Activated CD8-positive, alpha-beta memory T cell treated with anti-CD3 and anti-CD28 coated beads, Interleukin-2, amount 10 ng/mL, durations not matched to agents 7 days and 5 days (primary cell): ENCODE results near the gene RASA4. TPM values are rescaled to one million over a fixed set of nuclear protein-coding genes. Genes with fewer than 3 reads are reported as not detected.
A peak's percentile ranks its signal among the peaks of the same experiment; 100 is the strongest.
"Not testable (repeated sequence)": the region's sequence is repeated elsewhere in the genome, so short reads cannot be mapped to it uniquely, and the experiment has no call there.

ENCODE experiments used
- ATAC-seq: fragments of 150-1000 bp; cut with Tn5 transposase; one replicate; pipeline ENCODE4 v1.10.0; 2021; ENCODE audit warnings: moderate library complexity
- CTCF ChIA-PET: fragments of 350-600 bp; sonication (Branson Sonifier 250); formaldehyde crosslinking; loops from one replicate; lab custom pipeline; 2021; ENCODE audit warnings: antibody characterized with exemption; lab: Charles Lee
- DNase-seq: peaks from one replicate; pipeline ENCODE4 v3.0.0-alpha.2; 2020
- H3K27ac Mint-ChIP-seq: one replicate; pipeline ENCODE4 v1.8.0; 2021; ENCODE audit warnings: mild to moderate bottlenecking, mixed read lengths
- H3K27me3 Mint-ChIP-seq: one replicate; pipeline ENCODE4 v1.8.0; 2021; ENCODE audit warnings: mixed read lengths
- H3K36me3 Mint-ChIP-seq: one replicate; pipeline ENCODE4 v1.8.0; 2021; ENCODE audit warnings: mild to moderate bottlenecking, mixed read lengths
- H3K4me1 Mint-ChIP-seq: one replicate; pipeline ENCODE4 v1.8.0; 2021; ENCODE audit warnings: mixed read lengths
- H3K4me3 Mint-ChIP-seq: one replicate; pipeline ENCODE4 v1.8.0; 2021; ENCODE audit warnings: mild to moderate bottlenecking, moderate library complexity, mixed read lengths
- H3K9me3 Mint-ChIP-seq: one replicate; pipeline ENCODE4 v1.8.0; 2022; ENCODE audit warnings: low read depth, mixed read lengths
- total RNA-seq, 2 experiments: library from RNA; stranded (reverse); gene quantifications; one replicate each; pipeline ENCODE4 v1.2.3, GENCODE V29; 2021

The RASA4 gene
- total RNA-seq, 2 experiments from 2014 or later, result 29.2 to 39.3 TPM

DNA sequence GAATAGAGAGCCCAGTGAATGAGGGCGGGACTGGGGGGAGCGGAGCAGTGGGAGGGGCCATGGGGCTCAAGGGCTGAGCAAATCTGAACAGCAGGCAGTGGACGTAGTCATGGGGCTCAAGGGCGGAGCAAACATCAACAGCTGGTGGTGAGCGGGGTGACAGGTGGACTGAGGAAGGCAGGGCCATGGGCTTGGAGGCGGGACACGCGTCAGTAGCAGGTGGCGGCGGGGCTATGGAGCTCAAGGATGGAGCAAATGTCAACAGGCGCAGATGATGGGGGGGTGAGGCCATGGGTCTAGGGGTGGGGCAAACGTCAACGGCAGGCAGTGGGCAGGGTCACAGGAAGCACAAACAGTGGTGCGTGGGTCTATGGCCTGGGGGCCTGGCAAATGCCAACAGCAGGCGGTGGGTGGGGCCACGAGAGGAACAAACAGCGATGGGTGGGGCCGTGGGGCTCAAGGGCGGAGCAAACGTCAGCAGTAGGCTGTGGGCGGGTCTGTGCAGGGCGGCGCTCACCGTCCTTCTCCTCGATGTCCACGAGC, 24.0 kb downstream of the RASA4 start:
- H3K36me3 Mint-ChIP-seq, H3K4me1 Mint-ChIP-seq, CTCF ChIA-PET, H3K27ac Mint-ChIP-seq, H3K9me3 Mint-ChIP-seq, H3K4me3 Mint-ChIP-seq, H3K27me3 Mint-ChIP-seq: not testable (repeated sequence)
- DNase-seq (peak; percentile 53), ATAC-seq (peak; percentile 73)

DNA sequence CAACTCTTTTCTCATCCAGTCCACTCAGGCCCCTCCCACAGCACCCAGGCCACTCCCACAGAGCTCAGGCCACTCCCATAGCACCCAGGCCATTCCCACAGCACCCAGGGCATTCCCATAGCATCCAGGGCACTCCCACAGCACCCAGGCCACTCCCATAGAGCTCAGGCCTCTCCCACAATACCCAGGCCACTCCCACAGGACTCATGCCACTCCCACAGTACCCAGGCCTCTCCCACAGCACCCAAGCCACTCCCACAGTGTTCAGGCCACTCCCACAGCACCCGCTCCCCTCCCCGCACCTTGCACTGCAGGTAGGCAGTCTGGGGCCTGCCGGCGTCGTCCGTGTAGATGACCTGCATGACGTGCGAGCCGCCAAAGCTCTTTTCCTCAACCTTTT, 26.7 kb downstream of the RASA4 start:
- H3K36me3 Mint-ChIP-seq, H3K27me3 Mint-ChIP-seq, CTCF ChIA-PET, H3K27ac Mint-ChIP-seq, DNase-seq, H3K4me1 Mint-ChIP-seq, H3K9me3 Mint-ChIP-seq, H3K4me3 Mint-ChIP-seq: not testable (repeated sequence)
- peak; percentile 34 for ATAC-seq

- ATAC-seq, result not testable (repeated sequence)
Measured at GRCh38 chr7:102583495-102583894, 33.1 kb downstream of the RASA4 start.

GRCh38 chr7:102581722-102582121, 34.8 kb downstream of the RASA4 start:
- CTCF ChIA-PET, H3K27ac Mint-ChIP-seq, H3K27me3 Mint-ChIP-seq, ATAC-seq, H3K9me3 Mint-ChIP-seq, H3K36me3 Mint-ChIP-seq, DNase-seq, H3K4me1 Mint-ChIP-seq, H3K4me3 Mint-ChIP-seq: not testable (repeated sequence)

More at GRCh38 chr7:102583495-102583894, 33.1 kb downstream of the RASA4 start:
- CTCF ChIA-PET, H3K4me3 Mint-ChIP-seq, H3K4me1 Mint-ChIP-seq, H3K36me3 Mint-ChIP-seq, H3K9me3 Mint-ChIP-seq, H3K27ac Mint-ChIP-seq, DNase-seq, H3K27me3 Mint-ChIP-seq: not testable (repeated sequence)

GRCh38 chr7:102578486-102578885, 38.1 kb downstream of the RASA4 start:
- H3K27me3 Mint-ChIP-seq, H3K36me3 Mint-ChIP-seq, ATAC-seq, H3K4me1 Mint-ChIP-seq, H3K27ac Mint-ChIP-seq, H3K4me3 Mint-ChIP-seq, H3K9me3 Mint-ChIP-seq, CTCF ChIA-PET, DNase-seq: not testable (repeated sequence)

- H3K27ac Mint-ChIP-seq, H3K27me3 Mint-ChIP-seq, CTCF ChIA-PET, H3K4me1 Mint-ChIP-seq, H3K9me3 Mint-ChIP-seq, DNase-seq, H3K4me3 Mint-ChIP-seq, ATAC-seq, H3K36me3 Mint-ChIP-seq: not testable (repeated sequence)
Measured at GRCh38 chr7:102577315-102578240, 39.0 kb downstream of the RASA4 start.

DNA sequence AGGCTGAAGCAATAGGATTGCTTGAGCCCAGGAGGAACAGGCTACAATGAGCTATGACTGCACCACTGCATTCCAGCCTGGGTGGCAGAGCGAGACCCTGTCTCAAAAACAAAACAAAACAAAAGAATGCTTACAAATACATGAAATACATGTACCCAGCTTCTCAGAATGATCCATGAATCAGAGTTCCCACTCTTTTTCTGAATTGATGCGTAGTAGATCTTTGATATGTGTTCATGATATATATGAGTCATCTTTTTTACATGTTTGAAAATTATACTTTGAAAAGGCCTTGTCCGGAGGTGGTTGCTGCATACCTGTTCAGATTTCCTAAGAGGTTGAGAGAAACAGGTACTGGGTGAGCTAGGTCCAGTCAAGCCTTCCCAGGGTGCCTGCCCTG, 40.2 kb downstream of the RASA4 start:
- H3K4me3 Mint-ChIP-seq, ATAC-seq, H3K27me3 Mint-ChIP-seq, DNase-seq, H3K27ac Mint-ChIP-seq, H3K9me3 Mint-ChIP-seq, CTCF ChIA-PET, H3K36me3 Mint-ChIP-seq, H3K4me1 Mint-ChIP-seq: not testable (repeated sequence)

DNA sequence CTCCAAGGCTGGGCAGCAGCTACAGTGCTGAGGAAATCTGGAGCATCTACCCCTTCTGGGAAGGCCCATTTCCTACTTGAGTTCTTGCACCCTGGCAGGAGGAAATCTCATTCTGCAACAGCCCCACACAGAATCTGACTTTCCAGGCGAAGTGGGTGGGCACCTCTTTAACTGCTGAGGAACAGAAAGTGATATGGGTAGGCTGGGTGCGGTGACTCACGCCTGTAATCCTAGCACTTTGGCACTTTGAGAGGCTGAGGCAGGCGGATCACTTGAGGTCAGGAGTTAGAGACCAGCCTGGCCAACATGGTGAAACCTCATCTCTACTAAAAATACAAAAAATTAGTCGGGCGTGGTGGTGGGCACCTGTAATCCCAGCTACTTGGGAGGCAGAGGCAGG, 41.9 kb downstream of the RASA4 start:
- H3K9me3 Mint-ChIP-seq, H3K36me3 Mint-ChIP-seq, H3K4me1 Mint-ChIP-seq, H3K27ac Mint-ChIP-seq, H3K4me3 Mint-ChIP-seq, ATAC-seq, H3K27me3 Mint-ChIP-seq, CTCF ChIA-PET, DNase-seq: not testable (repeated sequence)

DNA sequence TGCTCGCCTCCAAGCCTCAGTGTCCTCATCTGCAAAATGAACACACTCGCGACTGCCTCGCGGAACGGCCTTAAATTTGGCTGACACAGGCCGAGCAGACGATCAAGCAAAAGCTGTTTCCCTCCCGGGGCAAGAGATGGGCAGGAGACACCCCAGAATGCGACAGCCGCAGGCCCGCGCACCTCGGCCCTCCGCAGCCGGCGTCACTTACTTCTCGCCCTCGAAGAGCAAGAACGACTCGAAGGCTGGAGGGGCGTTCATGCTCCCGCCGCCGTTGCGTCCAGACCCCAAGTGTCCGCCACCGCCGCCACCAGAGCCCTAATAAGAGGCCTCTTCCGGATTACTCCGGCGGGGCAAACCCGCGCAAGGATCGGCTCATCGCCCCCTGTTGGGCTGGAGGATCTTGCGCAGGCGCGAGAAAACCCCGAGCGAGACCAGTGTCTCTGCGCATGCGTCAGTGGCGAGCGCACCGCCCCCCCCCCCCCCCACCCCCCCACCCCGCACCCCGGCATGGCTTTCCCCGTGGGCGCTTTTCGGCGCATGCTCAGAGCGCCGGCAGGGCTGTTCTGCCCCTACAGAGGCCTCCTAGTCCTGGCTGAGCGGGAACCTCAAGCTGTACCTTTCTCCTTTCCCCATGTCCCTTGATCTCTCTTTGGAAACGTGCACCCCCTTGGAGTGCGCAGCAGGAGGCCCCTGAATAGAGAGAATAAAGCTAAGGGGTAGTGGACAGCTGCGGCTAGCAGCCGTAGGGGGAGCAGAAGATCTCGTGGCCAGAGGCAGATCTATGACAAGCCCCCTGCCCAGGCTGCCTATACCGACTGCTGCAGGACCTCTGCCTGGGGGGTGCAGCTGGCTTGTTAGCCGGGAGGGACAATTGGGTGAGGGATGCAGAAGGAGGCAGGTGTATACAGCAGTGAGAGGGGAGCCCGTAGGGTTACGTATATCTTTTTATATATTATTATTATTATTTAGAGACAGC, 44.0 kb downstream of the RASA4 start, which contains the start of gene POLR2J3:
Gene POLR2J3, minus strand, starts transcription at position 323 of the 979 bp plus-strand sequence. Its CDS starts 62 bp downstream, at position 261.
- H3K27me3 Mint-ChIP-seq, H3K36me3 Mint-ChIP-seq, H3K4me1 Mint-ChIP-seq, CTCF ChIA-PET, H3K9me3 Mint-ChIP-seq: not testable (repeated sequence)
- H3K27ac Mint-ChIP-seq, result peak within 1 kb of the TSS; percentile 91
- DNase-seq (peak; percentile 99), ATAC-seq (peak; percentile 95)
- peak within 1 kb of the TSS; percentile 91 for H3K4me3 Mint-ChIP-seq

- H3K4me1 Mint-ChIP-seq, H3K9me3 Mint-ChIP-seq, CTCF ChIA-PET, ATAC-seq, DNase-seq, H3K36me3 Mint-ChIP-seq, H3K4me3 Mint-ChIP-seq, H3K27me3 Mint-ChIP-seq, H3K27ac Mint-ChIP-seq: not testable (repeated sequence)
Measured at GRCh38 chr7:102568620-102569019, 47.9 kb downstream of the RASA4 start.

- H3K27ac Mint-ChIP-seq, H3K27me3 Mint-ChIP-seq, CTCF ChIA-PET, ATAC-seq, H3K9me3 Mint-ChIP-seq, DNase-seq, H3K36me3 Mint-ChIP-seq, H3K4me1 Mint-ChIP-seq, H3K4me3 Mint-ChIP-seq: not testable (repeated sequence)
Measured at GRCh38 chr7:102550808-102551422, 65.6 kb downstream of the RASA4 start, which contains the start of gene SPDYE2. TSS of gene SPDYE2 (plus strand) at chr7:102551226. CDS start at chr7:102553256, 2,030 bp downstream.

DNA sequence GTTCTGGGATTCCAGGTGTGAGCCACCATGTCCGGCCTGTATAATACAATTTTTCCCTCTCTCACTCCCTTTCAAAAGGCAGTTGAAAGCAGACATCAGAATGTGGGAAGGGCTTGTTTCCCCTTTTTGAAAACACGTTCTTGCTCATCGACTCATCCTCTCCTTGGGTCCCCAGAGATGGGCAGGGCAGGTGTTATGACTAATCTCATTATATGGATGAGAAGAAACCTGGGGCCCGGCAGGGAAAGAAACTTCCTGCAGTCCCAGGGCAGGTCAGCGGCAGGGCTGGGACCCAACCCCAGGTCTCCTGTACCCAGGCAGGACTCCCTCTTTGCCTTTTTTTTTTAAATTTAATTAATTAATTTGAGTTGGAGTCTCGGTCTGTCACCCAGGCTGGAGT, 70.2 kb downstream of the RASA4 start:
- ATAC-seq, H3K9me3 Mint-ChIP-seq, H3K36me3 Mint-ChIP-seq, H3K4me3 Mint-ChIP-seq, DNase-seq, CTCF ChIA-PET, H3K27me3 Mint-ChIP-seq, H3K27ac Mint-ChIP-seq, H3K4me1 Mint-ChIP-seq: not testable (repeated sequence)

DNA sequence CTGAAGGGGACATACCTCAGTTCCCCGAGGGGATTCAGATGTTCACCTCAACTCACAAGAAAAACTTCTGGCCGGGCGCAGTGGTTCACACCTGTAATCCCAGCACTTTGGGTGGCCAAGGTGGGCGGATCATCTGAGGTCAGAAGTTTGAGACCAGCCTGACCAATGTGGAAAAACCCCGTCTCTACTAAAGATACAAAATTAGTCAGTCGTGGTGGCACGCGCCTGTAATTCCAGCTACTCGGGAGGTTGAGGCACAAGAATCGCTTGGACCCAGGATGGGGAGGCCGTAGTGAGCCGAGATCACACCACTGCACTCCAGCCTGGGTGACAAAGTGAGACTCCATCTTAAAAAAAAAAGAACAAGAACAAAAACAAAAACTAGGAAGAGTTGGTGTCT, 71.3 kb downstream of the RASA4 start:
- H3K9me3 Mint-ChIP-seq, H3K27ac Mint-ChIP-seq, H3K4me1 Mint-ChIP-seq, H3K27me3 Mint-ChIP-seq, ATAC-seq, H3K4me3 Mint-ChIP-seq, DNase-seq, H3K36me3 Mint-ChIP-seq, CTCF ChIA-PET: not testable (repeated sequence)
